Activated CD4-positive, alpha-beta T cell treated with anti-CD3 and anti-CD28 coated beads, Interleukin-2, Interleukin-6, amounts not matched to agents 100 ng/mL and 50 ng/mL, durations not matched to agents 16 hours and 8 hours (primary cell): ENCODE measurements around the gene PTGER3.
"Not testable (repeated sequence)": the region's sequence is repeated elsewhere in the genome, so short reads cannot be mapped to it uniquely, and the experiment has no call there.

ENCODE experiments used
- DNase-seq: peaks from one replicate; pipeline ENCODE4 v3.0.0-alpha.2; 2020

The PTGER3 gene

DNA sequence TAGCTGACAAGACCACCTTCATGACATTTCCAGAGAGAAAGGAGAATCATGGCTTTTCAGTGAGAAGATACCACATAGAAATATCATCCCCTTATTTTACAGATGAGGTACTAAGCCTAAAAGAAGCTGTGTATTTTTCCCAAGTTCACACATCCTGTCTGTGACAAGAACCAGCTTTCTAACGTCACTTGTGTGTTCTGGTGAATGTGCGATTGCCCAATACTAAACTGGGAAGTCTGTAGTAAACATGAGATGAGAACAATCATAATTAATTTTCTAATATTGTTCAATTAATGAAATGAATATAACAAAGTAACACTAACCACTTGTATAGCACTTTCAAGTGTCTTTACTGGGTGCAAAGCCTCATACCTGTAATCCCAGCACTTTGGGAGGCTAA lies 46.0 kb downstream of the PTGER3 start:
- DNase-seq, result no peak

DNA sequence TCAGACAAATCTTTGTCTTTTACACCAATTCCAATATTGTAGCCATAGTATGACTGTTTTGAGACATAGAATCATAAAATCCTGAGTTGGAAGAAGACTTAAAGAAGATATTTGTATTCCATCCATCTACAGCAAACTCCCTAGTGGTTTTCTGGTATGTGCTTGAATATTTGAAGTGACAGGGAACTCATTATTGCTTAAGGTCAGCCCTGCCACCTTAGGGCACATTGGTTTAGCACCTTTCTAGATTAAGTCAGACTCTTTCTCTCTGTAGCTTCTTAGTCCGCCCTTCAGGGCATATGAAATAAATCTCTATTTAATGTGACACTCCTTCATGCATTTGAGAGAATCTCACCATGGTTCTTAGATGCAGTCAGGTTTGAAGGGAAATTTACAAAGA lies 49.8 kb downstream of the PTGER3 start:
- no peak for DNase-seq

DNA sequence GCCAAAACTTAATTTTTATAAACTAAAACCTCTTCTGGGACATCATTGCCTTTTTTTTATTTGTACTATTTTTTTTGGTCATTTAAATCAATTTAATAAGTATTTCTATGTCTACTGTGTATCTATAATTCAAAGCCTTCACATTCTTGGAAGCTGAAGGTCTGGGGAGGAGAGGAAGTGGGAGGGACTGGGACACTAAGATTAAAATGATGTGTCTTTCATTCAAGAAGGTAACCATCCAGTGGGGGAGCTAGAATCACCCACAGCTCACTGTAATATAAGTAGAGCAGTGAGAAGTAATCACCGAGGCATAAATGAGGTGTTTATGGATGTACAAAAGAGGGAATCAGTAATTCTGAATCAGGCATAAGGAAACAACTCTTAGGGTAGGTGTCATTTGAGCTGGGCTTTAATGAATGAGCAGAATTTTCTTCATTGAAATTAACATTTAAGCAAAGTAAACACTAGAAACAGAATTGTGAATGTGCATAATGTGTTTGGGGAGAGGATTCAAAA lies 52.8 kb downstream of the PTGER3 start:
- no peak for DNase-seq

DNA sequence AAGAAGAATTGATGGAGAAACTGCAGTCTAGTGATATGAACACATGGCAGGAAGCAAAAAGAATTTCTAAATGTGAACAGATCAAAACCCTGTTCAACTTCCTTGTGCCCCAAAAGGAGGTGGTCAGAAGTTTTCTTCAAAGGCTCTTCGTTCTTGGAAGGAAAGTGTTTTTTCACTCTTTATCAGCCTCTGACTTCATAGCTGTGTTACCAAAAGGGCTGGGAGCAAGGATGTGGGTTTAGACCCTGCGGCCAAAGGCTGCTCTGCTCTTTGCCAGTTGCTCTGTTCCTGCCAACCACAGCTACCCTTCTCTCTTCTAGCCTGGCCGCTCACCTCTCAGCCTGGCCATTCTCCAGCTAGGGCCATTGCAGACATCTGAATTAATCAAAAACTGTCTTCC lies 53.8 kb downstream of the PTGER3 start:
- DNase-seq, result peak; percentile 1

DNA sequence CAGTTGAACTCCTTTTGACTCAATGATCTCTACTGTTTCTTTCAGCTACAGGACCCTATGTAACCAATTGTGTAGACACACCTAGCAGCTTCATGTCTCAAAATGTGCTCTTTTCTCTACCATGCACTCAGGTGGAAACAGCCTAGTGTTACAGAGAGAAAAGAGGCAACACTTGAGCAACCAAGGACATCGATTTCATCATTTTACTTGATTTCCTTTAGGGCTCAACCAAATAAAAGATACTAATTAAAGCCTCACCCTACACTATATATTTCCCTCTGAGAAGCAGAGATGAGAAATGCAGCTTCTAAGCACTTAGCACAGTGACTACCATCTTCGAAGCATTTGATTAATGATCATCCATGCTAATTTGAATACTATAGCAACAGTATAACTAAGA lies 55.1 kb downstream of the PTGER3 start:
- DNase-seq, result no peak

DNA sequence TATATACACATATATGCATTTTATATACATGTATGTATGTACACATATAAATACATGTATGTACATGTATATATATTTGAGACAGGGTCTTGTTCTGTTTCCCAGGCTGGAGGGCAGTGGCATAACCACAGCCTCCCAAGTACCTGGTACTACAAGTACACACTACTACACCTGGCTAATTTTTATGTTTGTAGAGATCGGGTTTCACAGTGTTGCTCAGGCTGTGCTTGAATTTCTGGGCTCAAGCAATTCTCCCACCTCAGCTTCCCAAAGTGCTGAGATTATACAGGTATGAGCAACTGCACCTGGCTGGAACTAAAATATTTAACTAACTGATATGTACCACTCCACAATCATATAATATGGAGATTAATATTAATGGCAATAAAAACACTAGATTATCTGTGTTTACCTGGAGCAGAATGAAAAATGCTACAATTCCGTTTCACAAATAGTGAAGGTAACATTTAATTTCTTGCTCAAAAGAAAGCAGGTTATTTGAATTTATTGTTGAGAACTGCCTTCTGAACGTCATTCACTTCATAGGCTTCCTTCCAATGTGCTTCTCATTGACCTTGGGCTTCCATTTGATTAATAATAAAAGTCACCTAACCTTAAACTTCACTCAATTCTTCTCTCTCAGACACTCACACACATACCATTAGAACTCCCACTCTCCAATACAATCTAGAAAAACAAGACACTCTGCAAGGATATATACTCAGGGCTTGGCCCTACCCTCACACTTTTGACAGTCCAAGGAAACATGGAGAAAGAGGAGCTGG lies 57.0 kb downstream of the PTGER3 start:
- DNase-seq, result no peak

DNA sequence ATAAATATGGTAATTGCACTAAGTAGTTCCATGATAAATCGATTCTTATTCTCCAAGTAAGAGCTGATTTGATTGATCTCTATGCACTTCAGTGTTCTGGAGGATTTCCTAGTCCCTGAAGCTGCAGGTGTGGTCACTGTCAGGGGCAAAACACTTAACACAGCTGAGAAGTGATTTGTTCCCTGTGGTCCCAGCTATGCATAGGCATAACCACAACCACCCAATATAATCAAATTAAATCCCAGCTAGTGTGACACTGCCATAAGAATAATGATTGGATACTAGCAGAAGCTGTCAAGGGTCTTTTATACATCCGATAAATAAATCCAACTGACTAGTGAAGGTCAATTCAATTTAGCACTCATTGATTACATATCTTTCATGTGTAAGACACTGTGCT lies 60.1 kb downstream of the PTGER3 start:
- no peak for DNase-seq

DNA sequence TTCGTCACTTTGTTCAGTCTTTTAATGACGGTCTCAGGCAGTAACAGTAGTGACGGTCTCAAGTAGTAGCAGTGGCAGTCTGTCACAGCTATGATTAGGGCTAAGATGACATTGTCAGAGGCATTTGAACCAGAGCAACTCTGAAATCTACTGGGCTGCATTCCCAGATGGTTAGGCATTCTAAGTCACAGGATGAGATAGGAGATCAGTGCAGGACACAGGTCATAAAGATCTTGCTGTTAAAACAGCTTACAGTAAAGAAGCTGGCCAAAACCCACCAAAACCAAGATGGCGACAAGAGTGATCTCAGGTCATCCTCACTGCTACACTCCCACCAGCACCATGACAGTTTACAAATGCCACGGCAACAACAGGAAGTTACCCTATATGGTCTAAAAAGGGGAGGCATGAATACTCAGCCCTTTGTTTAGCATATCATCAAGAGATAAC lies 61.8 kb downstream of the PTGER3 start:
- not testable (repeated sequence) for DNase-seq

DNA sequence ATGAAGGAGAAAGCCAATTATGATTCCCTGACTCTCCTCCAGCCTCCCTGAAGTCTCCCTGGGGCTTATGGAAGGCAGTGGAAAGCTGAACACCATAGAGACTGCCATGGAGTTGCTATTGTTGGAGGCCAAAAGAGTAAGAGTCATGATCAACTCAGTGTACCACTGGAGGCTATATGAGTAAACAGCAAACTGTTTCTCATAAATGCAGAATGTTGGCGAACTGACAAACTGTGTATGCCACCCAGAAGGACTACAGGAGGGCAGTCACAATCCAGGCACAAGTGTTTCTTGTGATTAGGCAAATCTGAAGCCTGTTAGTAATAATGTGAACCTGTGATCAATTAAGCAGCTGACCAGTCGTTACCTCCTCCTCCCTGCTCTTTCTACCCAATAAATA lies 62.3 kb downstream of the PTGER3 start:
- not testable (repeated sequence) for DNase-seq

DNA sequence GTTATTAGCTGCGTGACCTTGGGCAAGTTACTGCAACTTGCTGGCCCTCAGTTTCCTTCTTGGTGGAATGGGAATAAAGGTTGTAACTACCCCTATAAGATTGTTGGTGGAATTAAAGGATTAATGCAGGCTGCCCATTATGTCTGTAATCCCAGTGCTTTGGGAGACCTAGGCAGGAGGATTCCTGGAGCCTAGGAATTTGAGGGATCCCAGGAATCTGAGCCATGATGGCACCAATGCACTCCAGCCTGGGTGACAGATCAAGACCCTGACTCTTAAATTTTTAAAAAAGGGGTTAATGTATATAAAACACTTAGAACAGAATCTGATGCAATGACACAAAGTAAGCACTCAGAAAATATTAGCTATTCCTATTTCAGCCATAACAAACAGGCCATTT lies 67.3 kb downstream of the PTGER3 start:
- DNase-seq, result no peak

DNA sequence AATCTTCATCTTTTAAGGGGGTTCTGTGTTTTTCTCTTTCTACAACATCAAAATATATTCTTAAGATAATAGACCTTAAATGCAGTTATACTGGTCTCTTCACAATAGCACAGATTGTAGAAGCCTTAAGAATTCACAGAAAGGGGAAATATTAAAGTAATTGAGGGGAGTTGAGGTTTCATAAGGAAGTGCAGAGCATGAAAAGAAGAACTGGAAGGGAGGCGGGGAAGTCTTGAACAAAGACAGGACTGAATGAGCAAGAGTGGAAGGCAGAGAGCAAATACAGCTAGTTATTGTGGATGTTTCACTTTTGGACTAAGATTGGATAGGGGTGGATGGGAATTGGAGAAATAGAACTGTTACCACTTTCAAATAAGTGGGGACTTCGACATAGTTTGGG lies 67.7 kb downstream of the PTGER3 start:
- no peak for DNase-seq

DNA sequence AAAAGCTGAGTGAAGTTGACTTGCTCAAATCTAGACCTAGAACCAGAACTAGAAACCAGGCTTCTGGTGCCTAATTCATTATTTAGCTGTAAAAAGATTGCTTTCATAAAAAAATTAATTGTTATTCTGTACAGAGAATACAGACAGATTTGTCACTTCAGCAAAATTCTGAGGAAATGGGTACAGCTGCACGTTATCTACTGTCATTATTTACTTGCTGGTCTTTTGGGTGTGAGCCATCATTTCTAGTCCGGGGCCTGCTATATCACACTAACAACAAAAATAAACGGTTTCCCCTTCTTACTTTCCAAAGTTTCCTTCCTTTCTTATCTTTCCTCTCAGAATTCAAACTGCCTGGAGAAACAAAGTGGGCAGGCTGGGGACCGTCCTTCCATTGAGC lies 68.3 kb downstream of the PTGER3 start:
- no peak for DNase-seq

DNA sequence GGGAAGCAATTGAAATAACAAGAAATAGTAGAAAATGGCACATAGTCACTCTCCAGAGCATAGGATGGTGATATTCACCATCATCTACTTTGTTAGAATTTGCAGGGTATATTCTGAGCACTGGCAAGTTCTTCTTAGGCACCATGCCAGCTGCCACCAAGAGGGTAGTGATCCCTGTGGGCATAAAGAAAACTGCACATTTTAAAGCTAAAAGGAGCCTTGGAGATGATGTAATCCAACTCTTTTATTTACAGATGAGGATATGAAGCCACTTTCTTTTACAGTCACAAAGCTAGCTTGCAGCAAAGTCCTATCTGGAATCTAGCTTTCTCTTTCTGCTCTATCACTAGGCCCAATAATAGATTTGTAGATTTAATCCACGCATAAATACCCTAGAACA lies 69.0 kb downstream of the PTGER3 start:
- DNase-seq, result no peak

DNA sequence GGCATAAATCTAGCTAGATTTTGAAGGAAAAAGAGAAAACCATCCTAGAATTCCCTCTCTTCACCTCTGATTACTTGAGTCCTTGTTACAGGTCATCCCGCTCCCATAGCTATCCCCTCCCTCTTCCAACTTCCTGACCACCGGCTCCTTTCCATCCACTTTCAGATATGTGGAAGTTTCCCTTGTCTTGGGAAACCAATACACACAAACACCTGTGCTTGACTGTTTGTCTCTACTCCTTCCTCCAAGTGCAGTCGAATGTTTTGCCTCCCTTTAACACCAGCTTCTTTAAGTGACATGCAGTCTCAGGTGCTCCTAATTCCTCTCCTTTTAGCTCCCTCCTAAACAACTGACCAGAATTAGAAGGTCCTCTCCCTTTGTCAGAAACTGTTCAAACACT lies 70.0 kb downstream of the PTGER3 start:
- no peak for DNase-seq

DNA sequence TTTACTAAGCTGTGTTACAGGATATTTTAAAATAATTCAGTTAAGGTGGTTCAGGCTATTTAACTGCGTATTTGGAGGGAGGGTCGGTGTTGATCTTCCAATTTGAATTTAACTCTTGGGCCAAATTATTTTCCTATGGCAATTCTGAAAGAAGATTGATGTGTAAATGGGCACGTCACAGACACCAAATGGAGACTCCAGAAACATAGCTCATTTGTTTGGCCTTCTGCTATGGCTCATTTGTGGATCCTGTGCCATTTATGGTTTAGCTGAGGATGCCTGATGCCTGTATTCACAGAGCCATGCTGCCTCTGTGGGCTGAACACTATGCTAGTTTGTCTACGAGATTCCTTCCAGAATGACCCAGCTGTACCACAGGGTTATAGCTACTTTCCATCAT lies 70.6 kb downstream of the PTGER3 start:
- DNase-seq, result no peak

DNA sequence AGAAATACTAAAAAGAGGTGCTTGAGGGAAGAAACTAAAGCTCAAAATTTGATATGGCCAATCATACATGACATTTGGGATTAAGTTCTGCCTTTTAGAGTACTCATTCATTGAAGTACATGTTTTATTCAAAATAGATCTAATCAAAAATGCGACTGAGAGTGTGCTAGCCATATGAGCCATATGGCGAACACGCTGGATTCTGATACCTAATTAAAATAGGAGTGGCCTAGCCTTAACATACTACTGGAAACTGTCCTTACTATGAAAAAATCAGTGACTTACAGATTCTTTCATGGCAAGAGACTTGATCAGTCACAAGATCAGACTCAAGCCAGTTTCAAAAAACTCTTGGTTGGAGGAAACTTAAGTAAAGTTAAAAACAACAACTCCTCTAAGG lies 73.9 kb downstream of the PTGER3 start:
- no peak for DNase-seq

DNA sequence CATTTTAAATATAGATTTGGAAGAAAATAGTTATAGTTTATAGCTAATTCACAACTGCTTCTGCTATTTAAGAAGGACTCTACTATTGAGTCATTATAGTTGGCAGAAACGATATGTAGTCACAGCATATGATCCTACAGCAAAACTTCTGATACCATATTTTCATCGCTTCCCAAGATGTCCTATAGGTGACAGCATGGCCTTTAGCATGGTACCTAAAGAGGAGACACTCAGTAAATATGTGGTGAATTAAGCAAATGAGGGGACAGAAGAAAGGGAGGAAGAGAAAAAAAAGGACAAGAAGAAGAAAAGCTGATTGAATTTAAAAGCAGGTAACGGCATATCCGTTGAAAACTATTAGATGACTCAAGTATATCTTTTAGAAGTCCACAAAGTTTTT lies 77.2 kb downstream of the PTGER3 start:
- DNase-seq, result no peak

DNA sequence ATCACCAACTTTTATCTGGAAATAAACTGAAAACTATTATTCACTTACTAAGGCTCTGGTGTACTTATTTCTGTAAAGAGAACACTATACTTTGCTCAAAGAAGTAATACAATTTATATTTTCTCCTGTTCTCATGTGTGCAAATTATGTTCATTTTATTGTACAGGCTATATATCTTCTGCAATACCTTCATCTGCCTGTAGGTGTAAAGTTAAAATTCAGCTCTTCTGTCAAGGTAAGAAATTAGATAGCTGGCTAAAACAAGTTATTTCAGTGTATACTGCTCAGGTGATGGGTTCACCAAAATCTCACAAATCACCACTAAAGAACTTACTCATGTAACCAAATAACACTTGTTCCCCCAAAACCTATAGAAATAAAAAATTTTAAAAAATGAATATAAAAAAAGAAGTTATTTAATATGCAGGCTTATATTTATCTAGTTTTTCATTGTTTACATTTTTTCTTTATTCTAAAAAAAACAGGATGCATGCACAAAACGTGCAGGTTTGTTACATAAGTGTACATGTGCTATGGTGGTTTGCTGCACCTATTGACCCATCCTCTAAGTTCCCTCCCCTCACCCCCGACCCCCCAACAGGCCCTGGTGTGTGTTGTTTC lies 81.5 kb downstream of the PTGER3 start:
- DNase-seq, result peak; percentile 15

DNA sequence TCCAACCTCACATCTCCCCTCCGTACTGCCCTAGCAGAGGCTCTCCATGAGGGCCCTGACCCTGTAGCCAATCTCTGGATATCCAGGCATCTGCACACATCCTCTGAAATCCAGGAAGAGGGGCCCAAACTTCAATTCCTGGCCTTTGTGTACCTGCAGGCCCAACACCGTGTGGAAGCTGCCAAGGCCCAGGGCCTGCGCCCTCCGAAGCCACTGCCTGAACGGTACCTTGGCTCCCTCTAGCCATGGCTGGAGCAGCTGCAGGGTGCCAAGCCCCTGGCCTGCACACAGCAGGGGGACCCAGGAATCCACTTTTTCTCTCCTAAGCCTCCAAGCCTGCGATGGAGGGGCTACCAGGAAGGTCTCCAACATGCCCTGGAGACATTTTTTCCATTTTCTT lies 84.2 kb downstream of the PTGER3 start:
- DNase-seq, result no peak

DNA sequence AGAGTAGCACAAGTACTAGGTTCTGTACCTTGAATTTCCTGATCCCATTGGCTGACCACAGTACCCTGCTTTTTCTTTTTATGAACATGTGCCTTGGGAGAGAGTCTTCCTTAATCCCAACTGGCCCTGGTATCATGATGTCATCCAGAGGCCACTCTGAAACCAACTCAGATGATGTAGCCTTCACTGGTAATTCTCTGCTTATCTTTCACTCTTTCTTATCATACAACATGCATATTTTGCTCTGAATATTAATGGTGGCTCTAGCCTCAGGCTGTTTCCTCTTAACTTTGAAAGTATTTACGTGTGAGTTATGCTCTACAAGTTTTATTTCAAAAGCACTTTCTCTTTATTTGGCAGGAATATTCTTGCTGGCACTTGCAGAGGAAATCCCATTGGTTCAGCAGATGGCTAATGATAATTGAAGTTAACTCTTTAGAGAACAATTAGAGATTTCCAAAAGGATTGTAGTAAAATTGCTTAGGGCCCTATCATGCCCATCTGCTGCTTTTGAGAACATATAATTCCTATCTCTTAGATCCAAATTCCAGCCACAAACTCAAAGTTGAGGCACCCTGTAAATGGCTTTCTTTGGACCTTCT lies 86.1 kb downstream of the PTGER3 start:
- DNase-seq, result no peak

DNA sequence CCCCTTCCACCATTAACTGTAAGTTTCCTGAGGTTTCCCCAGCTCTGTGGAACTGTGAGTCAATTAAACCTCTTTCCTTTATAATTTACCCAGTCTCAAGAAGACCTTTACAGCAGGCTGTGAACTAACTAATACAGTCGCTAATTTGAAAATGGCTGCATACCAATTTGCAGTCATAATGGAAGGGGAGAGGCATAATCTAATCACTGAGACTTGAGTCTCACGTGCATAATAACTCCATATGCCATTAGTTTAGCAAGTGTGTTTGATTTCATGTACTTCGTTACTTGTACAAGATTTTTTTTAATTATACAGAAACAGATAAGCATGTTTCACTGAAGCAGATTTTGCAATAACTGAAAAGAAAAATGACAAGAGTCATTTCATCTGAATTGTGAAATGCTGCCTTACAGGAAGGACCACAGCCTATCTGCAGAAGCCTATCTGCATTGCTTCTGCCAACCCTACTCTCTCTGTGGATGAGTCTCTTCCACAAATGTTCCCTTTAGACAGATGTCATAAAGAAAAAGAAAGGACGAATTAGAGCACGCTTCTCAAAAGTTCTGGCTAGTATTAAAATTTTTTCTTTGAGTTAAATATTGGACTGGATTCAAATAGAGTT lies 99.1 kb downstream of the PTGER3 start:
- DNase-seq, result no peak

DNA sequence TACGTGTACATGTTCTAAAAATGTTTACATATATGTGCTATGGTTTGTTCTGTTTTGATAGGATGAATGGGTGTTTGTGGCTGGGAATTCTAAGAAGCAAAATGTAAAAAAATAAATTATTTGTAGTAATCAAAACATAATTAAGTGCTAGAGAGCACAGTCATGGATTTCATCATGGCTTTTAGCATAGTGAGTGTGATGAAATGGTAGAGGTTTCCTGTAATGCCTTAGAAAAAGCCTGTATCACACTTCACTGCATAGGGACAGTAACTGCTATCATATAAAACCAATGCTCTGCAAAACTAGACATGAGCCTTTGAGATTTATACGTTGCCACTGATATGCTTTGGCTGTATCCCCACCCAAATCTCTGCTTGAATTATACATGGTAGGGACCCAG lies 99.8 kb downstream of the PTGER3 start:
- no peak for DNase-seq

DNA sequence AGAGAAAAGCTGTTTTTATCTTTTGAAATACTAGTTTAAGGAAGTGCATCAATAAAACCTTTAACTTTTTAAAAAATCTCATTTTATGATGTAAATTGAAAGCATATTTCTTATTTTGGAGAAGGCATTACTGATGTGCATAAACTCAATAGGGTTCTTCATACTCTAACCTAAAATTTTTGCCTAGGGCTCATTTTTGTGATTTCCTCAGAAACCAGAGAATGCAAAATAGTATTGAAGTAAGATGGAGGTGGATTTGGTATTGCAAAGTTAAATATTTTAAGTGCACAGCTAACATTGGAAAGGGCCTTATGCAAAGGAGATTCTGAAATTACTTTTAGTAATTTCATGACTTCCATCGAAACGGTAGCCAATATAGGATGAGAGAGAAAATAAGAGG lies 101.9 kb downstream of the PTGER3 start:
- DNase-seq, result no peak

DNA sequence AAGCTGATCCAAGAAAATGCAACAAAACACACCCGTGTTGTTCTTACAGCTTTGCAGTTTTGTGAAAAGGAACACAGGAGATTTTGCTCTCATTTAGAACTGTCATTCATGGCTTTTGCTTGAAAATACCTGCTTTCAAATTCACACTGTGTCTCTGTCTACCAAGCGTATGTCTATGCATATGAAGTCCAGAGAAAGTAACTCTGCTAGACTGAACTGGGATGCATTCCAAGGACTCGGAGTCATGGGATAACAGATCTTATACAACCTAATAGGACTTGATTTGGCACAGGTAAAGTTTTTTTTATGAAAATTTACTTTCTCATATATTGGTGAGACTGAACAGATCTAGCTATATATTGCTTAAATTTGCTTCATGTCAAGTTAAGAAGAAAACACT lies 102.4 kb downstream of the PTGER3 start:
- no peak for DNase-seq
